ENCODE measurements around the gene TBC1D9. TPM values are rescaled to one million over a fixed set of nuclear protein-coding genes. Genes with fewer than 3 reads are reported as not detected.

The TBC1D9 gene
- total RNA-seq, 1 experiment from 2014 or later = 9.5 TPM

DNA sequence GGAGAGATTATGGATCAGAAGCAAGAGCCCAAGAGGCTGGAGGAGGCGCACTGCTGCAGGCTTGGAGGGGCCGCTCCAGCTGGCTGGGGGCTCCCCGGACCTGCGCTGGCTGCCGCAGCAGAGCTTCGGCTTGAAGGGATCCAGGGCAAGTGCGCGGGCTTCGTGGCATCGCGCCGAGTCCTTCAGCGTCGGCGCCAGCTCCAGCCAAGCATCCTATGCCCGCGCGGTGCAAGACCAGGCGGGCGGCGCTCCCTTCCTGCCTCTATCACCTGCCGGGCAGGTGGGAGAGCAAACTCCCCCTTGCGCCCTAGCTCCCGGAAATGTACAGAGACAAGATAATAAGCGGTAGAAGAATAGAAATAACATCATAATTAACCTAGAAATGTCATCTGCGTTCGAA is 176.9 kb downstream of the TBC1D9 start:
- Histone ChIP-seq H3K9me2 (ENCODE audit: insufficient read depth) (no peaks in the 10 kb centered on the region), H3K9ac (ENCODE audit: low read length) (no peak overlapping the region), H3K9me3 (ENCODE audit: control insufficient read depth in 1 of 2, insufficient read depth in 1 of 2, low read depth in 1 of 2, low read length in 2 of 2) (no peaks in the 10 kb centered on the region), H3K36me3 (ENCODE audit: control insufficient read depth in 1 of 2, insufficient read depth in 2 of 2, low read length in 2 of 2) (no peaks in the 10 kb centered on the region), H3K27ac (ENCODE audit: low read depth, low read length) (no peak overlapping the region), H3K4me3 (replicated peaks in 1 of 2; ENCODE audit: low read depth in 1 of 2, low read length in 2 of 2) (no peak overlapping the region), H3K27me3 (ENCODE audit: insufficient read depth, low read length) (no peaks in the 10 kb centered on the region), H2AFZ (ENCODE audit: low read depth, low read length, poor library complexity, severe bottlenecking) (no peak overlapping the region), H3K4me1 (ENCODE audit: control insufficient read depth in 1 of 2, insufficient read depth in 2 of 2, low read length in 2 of 2) (no peaks in the 10 kb centered on the region), H3K79me2 (ENCODE audit: insufficient read depth, low read length) (no peaks in the 10 kb centered on the region), H3K4me2 (ENCODE audit: low read length) (no peak overlapping the region), H4K20me1 (ENCODE audit: insufficient read depth) (no peaks in the 10 kb centered on the region; the same call in 1 of the 2 replicates)
- ChIA-PET RAD21 (ENCODE audit: low non-redundant PET in 1 of 2, low total read pairs in 2 of 2, uncharacterized antibody in 2 of 2, unreplicated experiment in 2 of 2) (no interaction called here), CTCF (no interaction called here), POLR2A (no interaction called here)
- no peak for TF ChIP-seq POLR2A (IDR thresholded peaks at IDR 0.05; ENCODE audit: borderline replicate concordance, extremely low read depth, insufficient read depth, insufficient read length)
- no peak for TF ChIP-seq CBX3 (IDR thresholded peaks at IDR 0.05; ENCODE audit: low read depth)
- TF ChIP-seq JUND (IDR thresholded peaks at IDR 0.05) = no peak
- no peak for TF ChIP-seq ZFX (IDR thresholded peaks at IDR 0.05)
- TF ChIP-seq, protein P1, sequence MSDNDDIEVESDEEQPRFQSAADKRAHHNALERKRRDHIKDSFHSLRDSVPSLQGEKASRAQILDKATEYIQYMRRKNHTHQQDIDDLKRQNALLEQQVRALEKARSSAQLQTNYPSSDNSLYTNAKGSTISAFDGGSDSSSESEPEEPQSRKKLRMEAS (IDR thresholded peaks at IDR 0.05) = no peak
- no peak for TF ChIP-seq SRF (IDR thresholded peaks at IDR 0.05; ENCODE audit: low read depth)
- no peak for TF ChIP-seq SP1 (IDR thresholded peaks at IDR 0.05; ENCODE audit: low read depth)
- TF ChIP-seq EGR1 (IDR thresholded peaks at IDR 0.05; ENCODE audit: low read depth) = no peak
- TF ChIP-seq EZH2 (IDR thresholded peaks at IDR 0.05) = no peak
- no peak for TF ChIP-seq RAD21 (IDR thresholded peaks at IDR 0.05; ENCODE audit: low read depth)
- no peak for TF ChIP-seq EZH2phosphoT487 (IDR thresholded peaks at IDR 0.05; ENCODE audit: borderline replicate concordance)
- no peak for TF ChIP-seq TCF7L2 (IDR thresholded peaks at IDR 0.05; ENCODE audit: borderline replicate concordance, extremely low read depth, insufficient read depth, insufficient read length)
- TF ChIP-seq REST (IDR thresholded peaks at IDR 0.05; ENCODE audit: low read depth) = no peak
- no peak for DNase-seq (ENCODE audit: low read depth, low spot score)
- intact Hi-C loops (cut with micrococcal nuclease) = no loop called here
- no TSS peak for BruUV-seq (replicated peaks)
- no peak for ATAC-seq
